Psoas muscle (tissue), 8 donors: ENCODE measurements around the gene ARHGAP22. TPM values are rescaled to one million over a fixed set of nuclear protein-coding genes. Genes with fewer than 3 reads are reported as not detected.

Source experiments
- ATAC-seq, 4 donors: fragments of 200-7000 bp; cut with Tn5 transposase; one replicate each; pipeline ENCODE4 v1.9.1; 2020; ENCODE audit warnings: moderate library complexity in 3 of 4, mild to moderate bottlenecking in 2 of 4
- DNase-seq, 2 donors: peaks; one replicate each; pipeline ENCODE4 v3.0.0-alpha.2; 2020
- H3K27ac ChIP-seq: fragments of 200-600 bp; one replicate; pipeline ENCODE4 v1.8.0; 2022
- H3K27me3 ChIP-seq, 3 donors: fragments of 200-600 bp in 1 of 3; one replicate each; pipeline versions ENCODE4 v1.6.1 to v1.8.0; 2013 to 2022; ENCODE audit warnings: low read length in 2 of 3, mild to moderate bottlenecking in 2 of 3, moderate library complexity in 1 of 3; ENCODE audit not compliant: insufficient read depth in 3 of 3
- H3K36me3 ChIP-seq, 2 donors: fragments of 200-600 bp in 1 of 2; one replicate each; pipeline versions ENCODE4 v1.6.1 to v1.8.0; 2013 to 2022; ENCODE audit warnings: low read depth in 1 of 2, mild to moderate bottlenecking in 1 of 2, moderate library complexity in 1 of 2; ENCODE audit not compliant: insufficient read depth in 1 of 2
- H3K4me1 ChIP-seq: fragments of 200-600 bp; one replicate; pipeline ENCODE4 v1.8.0; 2022
- H3K4me3 ChIP-seq: fragments of 200-600 bp; one replicate; pipeline ENCODE4 v1.8.0; 2022; ENCODE audit warnings: mild to moderate bottlenecking
- H3K9me3 ChIP-seq: fragments of 200-600 bp; one replicate; pipeline ENCODE4 v1.8.0; 2022
- CTCF ChIP-seq: fragments of 200-600 bp; IDR thresholded peaks from one replicate; pipeline ENCODE4 v1.8.0; 2022; ENCODE audit warnings: antibody characterized with exemption
- WGBS, 3 donors: extraction: QIAGEN DNeasy Blood & Tissue Kit; methylation state at CpG; one replicate each; pipeline versions ENCODE4 v1.1.6 to v1.1.7; 2013; 5-methylcytosine and 5-hydroxymethylcytosine counted together
- intact Hi-C, 2 donors: fragments of 100-400 bp; cut with DNase I; formaldehyde crosslinking; loops; one replicate each; pipeline versions ENCODE4 v1.11.0 to v1.14.2; 2022
- polyA plus RNA-seq, 3 donors: library from polyadenylated mRNA; stranded (reverse); fragments of 200-250 nt; gene quantifications; one replicate each; pipeline ENCODE4 v1.2.3, GENCODE V29; 2013
- total RNA-seq, 4 donors: library from RNA; stranded (reverse); fragmentation: NEBNext Ultra II Directional in 2 of 4; extraction: Animal tissue kit (Norgen Biotek cat#: 25700) in 2 of 4; gene quantifications; one replicate each; pipeline versions ENCODE4 v1.2.1 to v1.2.4, GENCODE V29; 2021 to 2023
- donor health status: healthy with polysubstance abuse.
- donor health status: DM: no; HTN: no; CAD: no; lungs with moderate emphysema.
- donor health status: Bipolar disorder and iron deficiency.
- donor health status: healthy.
- donor health status: DM: yes; HTN: yes; CAD: no.
- donor health status: DM: no; HTN: no; CAD: no.
- donor health status: DM: no; HTN: no; CAD: no.
- donor health status: DM: yes; HTN: yes; CAD: no.

Gene ARHGAP22
- total and polyA plus RNA-seq, 7 donors: 0.46 to 2.9 (median 1.6) TPM

GRCh38 chr10:48598936-48599829 is 5.7 kb downstream of the ARHGAP22 start:
- intact Hi-C loops: no loop called here
- ATAC-seq (no peak), DNase-seq (no peak)
- peaks cover 0 to 14% (median 0%) of the 10 kb centered on the region in 3 donors for H3K27me3 ChIP-seq
- H3K36me3 ChIP-seq: no peaks in the 10 kb centered on the region
- no peaks in the 10 kb centered on the region for H3K9me3 ChIP-seq
- no peaks in the 10 kb centered on the region for H3K4me1 ChIP-seq
- no peak for TF ChIP-seq CTCF
- no peak overlapping the region for H3K27ac ChIP-seq
- 74 to 78% (median 75%) methylated on average over 6 of the region's 6 CpGs for WGBS, 3 donors
- H3K4me3 ChIP-seq: no peak overlapping the region

- TF ChIP-seq CTCF: no peak
- no peak for DNase-seq
- Histone ChIP-seq H3K4me3 (no peak overlapping the region), H3K36me3 (no peaks in the 10 kb centered on the region), H3K27me3 (peaks cover 0 to 8% (median 0%) of the 10 kb centered on the region in 3 donors), H3K4me1 (no peaks in the 10 kb centered on the region), H3K27ac (no peak overlapping the region), H3K9me3 (no peaks in the 10 kb centered on the region)
- intact Hi-C loops: no loop called here
- no peak for ATAC-seq
- WGBS, 3 donors: 68 to 72% (median 70%) methylated on average over 7 of the region's 7 CpGs
These were observed 6.5 kb downstream of the ARHGAP22 start for GRCh38 chr10:48598243-48598935.

GRCh38 chr10:48595539-48595932 is 9.3 kb downstream of the ARHGAP22 start:
- DNase-seq: no peak
- no peaks in the 10 kb centered on the region for H3K4me1 ChIP-seq
- no peaks in the 10 kb centered on the region for H3K9me3 ChIP-seq
- no peaks in the 10 kb centered on the region for H3K36me3 ChIP-seq
- H3K4me3 ChIP-seq: no peak overlapping the region
- intact Hi-C loops: no loop called here
- no peak overlapping the region for H3K27ac ChIP-seq
- TF ChIP-seq CTCF: no peak
- 72 to 80% (median 75%) methylated on average over 3 of the region's 3 CpGs for WGBS, 3 donors
- H3K27me3 ChIP-seq: peaks cover 0 to 1% (median 0%) of the 10 kb centered on the region in 3 donors
- ATAC-seq: no peak

GRCh38 chr10:48594803-48595538 is 9.9 kb downstream of the ARHGAP22 start:
- 70 to 73% (median 71%) methylated on average over 7 of the region's 7 CpGs for WGBS, 3 donors
- no peak for DNase-seq
- intact Hi-C loops: no loop called here

More at GRCh38 chr10:48594803-48595538, 9.9 kb downstream of the ARHGAP22 start:
- no peak overlapping the region for H3K27ac ChIP-seq
- no peaks in the 10 kb centered on the region for H3K9me3 ChIP-seq
- H3K4me3 ChIP-seq: no peak overlapping the region
- ATAC-seq: no peak
- peaks cover 0 to 2% (median 0%) of the 10 kb centered on the region in 3 donors for H3K27me3 ChIP-seq
- H3K4me1 ChIP-seq: no peaks in the 10 kb centered on the region
- no peak for TF ChIP-seq CTCF
- no peaks in the 10 kb centered on the region for H3K36me3 ChIP-seq
